NCI-H187 treated with DMSO at 0.1 percent for 48 hours (cell line): ENCODE results near the gene TTC31.

Experiments used
- DNase-seq: peaks from one replicate; lab custom pipeline; 2025; lab: John Stamatoyannopoulos, UW

TTC31 gene

DNA sequence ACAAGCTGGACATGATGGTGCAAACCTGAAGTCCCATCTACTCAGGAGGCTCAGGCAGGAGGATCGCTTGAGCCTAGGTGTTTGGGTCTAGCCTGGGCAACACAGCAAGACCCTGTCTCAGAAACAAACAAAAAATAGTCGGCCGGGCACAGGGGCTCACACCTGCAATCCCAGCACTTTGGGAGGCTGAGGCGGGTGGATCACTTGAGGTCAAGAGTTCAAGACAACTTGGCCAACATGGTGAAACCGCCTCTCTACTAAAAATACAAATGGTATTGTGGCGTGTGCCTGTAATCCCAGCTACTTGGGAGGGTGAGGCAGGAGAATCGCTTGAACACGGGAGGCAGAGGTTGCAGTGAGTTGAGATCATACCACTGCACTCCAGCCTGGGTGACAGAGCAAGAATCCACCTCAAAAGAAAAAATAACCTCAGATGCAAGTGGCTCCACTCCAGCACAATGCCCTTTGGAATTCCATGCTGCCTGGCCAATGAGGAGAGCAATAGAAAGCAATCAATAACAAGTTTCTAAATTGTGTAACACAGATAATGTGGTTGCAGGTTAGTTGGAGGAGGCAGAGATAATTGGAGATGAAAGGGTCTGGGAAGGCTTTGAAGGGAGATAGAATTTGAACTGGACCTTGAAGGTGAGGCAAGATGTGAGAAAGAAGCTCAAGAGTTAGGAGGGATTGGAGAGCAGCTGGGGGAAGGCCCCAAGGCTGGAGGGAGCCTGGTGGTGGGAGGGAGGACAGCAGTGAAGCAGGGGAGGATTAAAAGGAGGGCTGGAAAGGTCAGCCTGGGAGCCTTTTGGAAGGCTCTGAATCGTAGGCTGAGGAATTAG is 6.0 kb downstream of the TTC31 start:
- no peak for DNase-seq

DNA sequence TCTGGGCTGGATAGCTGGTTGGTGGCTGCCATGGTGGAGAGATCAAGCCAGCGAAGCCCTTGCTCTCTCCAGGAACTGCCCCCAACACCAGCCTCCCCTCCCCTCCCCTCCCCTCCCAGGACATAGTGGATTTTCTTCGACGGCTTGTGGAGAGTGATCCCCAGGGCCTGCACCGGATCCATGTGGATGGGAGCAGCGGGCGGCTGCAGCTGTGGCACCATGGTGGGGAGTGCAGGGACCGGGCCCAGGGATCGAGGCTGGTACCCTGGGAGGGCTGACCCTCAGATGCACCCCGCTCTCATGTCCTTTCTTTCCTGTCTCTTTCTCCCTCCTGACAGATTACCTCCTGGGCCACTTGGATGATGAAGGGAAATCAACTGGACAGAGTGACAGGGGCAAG is 7.0 kb downstream of the TTC31 start:
- DNase-seq, result no peak

DNA sequence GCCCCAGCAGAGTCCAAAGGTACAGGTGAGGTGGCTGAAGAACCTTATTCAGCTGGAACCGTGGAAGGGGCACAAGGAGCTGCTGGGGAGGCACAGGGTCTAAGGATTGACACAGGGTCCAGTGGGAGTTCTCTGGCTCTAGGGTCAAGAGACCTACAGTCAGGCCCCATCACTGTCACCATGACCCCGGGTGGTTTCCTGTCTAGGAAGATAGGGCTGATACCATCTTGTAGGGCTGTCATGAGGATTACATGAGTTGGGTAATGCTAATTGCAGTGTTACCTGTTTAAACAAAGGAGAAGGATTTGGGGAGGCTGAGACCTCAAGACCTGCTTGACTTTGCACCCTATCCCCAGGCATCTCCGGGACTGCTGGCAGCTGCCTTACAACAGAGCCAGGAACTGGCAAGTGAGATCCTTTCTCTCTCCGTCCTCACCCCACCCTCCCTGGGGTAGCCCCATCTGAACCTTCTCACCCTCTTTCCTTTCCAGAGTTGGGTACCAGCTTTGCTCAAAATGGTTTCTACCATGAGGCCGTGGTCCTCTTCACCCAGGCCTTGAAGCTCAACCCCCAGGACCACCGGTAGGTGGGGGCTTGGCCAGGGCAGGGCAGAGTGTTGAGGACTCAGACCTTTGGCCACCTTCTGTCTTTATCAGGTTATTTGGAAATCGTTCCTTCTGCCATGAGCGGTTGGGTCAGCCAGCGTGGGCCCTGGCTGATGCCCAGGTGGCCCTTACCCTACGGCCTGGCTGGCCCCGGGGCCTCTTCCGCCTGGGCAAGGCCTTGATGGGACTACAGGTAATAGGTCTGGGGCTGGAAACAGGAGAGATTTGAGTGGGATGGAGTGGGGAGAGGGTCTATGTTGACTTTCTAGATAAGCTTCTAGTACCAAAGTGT is 9.0 kb downstream of the TTC31 start:
- DNase-seq, result no peak

DNA sequence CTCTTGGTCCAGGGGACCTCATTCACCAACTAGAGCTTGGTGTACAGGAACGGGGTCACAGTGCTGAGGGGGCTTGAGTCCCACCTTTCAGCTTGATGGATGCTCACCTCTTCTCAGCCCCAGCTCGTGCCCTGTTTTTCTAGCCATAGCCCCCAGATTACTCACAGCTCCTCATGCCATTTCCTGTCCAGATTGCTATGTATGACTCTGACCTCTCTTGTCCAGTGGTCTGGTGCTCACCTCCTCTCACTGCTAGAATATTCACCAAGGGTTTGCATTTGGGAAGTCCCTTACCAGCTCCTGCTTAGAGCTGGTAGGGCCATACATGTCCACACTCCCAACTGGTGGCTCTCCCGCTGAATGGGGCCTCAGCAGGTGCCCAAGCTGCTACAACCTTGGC is 10.7 kb downstream of the TTC31 start:
- DNase-seq, result no peak

DNA sequence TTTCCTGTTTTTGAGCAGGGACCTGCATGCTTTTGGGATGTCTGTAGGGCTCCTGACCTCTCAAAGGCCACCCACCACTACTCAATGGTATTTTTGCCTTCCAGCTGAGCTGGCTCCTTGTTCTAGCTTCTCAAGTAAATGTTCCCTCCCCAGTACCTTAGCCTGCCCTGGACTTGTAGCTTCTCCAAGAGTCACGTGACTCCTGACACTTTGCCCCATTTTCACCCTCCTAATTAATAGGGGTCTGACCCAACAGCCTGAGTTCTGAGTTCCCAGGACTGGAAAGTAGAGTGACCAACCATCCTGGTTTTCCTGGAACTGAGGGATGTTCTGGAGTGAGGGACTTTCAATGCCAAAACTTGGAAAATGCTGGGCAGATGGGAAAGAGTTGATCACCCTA is 12.6 kb downstream of the TTC31 start:
- DNase-seq, result no peak

DNA sequence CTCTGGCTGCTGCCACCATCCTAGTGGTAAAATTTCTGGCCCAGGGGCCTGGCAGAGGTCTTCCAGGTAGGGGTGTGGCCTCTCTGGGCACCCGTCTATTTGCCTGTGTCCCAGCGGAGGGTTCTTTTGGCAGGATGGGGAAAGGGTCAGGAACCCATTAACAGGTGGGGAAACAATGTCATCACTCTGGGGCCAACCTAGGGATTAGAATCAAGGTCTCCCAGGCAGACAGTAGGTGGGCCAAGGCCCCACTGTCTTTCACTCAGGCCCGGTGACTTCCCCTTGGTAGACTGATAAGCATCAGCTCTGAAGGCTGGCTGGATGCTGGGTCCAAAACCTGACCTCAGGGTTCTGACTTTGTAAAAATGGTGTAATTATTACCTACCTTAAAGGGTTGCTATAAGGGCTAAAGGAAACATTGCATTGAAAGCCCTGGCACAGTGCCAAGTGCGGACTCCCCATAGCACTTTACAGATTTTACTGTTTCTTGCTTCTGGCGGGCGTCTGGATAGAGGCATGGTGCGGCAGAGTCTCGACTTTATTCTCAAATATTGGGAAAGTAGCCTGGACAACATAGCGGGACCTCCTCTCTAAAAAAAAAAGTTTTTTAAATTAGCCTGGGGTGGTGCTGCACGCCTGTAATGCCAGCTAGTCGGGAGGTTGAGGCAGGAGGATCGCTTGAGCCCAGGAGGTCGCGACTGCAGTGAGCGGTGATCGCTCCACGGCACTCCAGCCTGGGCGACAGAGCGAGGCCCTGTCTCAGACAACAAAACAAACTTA is 14.3 kb downstream of the TTC31 start:
- DNase-seq, result no peak

DNA sequence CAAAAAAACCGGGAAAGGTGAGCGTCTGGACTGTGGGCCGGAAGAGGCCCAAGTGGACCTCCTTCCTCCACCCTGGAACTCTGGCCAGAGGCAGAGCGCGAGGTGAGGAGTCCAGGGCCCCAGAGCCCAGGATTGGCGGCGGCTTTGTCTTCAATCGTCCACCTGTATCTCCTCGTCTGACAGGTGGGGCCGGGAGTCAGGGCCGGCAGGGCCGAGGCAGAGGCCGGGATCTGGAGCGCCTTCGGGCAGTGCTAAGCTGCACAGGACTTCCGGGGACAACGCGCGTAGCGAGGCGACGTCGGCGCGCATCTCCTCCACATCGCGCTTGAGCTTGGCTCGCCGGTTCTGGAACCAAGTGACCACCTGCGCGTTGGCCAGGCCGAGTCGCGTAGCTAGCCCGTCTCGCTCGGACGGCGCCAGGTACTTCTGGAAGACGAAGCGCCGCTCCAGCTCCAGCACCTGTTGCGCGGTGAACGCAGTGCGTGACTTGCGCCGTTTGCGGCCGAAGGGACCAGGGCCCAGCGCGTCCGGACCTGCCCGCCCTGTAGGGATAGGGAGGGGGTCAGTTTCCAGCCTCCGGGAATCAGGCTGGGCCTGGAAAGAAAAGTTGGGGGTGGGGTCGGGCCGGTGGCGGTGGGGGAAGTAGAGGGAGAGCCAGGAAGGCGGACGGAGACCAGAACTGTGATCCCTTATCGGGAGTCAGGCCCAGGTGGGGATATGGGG is 15.1 kb downstream of the TTC31 start:
- no peak for DNase-seq

DNA sequence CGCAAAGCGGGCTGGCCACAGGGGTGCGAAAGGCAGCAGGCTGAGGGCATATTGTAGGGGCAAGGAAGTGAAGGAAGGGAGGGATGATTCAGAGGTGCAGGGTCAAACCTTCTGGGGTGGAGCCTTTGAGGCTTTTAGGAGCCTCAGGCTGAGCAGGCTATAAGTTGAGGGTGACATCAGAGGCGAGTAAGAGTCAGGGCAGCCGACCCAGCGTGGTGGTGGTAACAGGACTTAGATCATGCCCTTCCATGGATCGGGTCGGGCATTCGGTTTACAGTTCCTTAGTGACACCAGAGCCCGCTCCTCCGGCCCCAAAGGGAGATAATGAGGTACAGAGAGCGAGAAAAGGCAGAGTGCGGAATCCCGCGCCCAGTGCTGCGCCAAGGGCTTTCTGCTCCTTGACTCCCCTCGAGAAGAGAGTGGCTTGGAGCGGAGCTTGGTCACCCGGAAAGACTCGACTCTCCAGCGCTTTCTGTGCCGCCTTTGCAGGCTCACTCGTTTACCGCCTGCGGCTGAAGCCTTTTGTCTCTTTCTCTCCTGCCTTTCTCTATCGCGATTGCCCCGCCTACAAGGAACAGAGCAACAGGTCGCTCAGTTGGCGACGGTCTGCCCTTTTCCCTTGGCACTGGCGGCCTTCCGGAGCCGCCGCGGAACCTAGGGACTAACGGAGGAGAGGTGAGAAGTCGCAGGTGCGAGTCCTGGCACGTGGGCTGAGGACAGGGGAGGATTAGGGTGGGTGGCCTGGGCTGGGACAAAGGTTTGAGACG is 15.8 kb downstream of the TTC31 start:
- no peak for DNase-seq

DNA sequence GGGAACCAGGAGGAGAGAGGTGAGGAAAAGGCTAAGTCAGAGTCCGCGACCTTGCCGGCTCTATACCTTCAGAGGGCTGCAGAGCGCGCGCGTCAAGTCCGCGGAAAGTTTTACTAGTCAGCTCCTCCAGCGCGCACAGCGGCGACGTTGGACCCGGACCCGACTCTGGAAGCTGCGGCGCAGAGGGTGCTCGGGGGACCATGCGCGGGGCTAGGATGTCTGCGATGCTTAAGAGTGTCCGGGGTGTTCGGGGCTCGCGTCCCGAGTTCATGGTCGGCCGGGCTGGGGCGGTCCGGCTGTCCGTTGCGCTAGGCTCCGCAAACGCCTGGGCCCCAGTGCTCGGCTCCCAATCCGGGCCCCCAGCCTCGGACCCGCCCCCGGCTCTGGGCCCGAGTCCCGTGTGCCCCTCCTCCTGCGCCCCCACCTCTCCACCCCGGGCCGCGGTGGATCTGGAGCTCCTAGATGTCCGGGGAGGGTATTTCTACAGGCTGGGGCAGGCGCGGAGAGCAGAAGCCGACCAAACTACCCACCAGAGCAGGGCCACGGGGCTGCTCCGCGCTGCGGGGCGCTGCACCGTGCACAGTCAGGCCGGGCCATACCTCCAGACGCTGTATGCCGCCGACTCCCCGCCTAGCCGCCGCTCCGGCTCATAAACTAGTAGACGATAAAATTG is 16.5 kb downstream of the TTC31 start, which contains the start of gene LBX2:
LBX2 (minus strand) TSS at position 337 of the 673 bp plus-strand sequence; CDS start at position 271, 66 bp downstream.
- DNase-seq, result no peak

DNA sequence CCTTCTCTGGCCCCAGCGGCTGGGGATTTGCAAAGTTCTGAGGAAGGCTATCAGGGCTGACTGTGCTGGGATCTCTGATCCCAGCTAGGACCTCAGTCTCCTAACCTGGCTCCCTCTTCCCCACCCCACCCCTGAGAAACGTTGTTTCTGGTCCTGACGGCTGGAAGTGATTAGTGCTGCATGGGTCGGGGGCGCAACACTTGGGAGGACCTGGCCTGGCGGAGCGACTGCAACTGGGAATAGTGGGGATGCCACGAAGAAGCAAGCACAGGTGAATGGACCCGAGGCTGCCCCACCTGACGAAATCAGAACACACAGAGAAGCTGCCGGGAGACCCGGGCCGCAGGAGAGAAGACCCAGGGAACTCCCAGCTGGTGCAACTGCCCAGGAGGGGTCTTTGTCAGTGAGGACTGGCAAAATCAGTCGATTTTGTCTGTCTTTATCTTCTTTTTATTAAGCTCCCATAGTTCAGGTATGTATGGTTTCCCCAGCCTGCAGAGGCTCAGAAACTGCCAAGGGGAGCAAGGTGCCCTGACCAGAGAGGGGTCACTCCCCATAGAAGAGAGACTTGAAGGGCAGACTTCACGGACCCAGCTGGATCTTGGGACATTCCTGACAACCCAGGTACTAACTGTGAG is 17.2 kb downstream of the TTC31 start:
- DNase-seq, result no peak

DNA sequence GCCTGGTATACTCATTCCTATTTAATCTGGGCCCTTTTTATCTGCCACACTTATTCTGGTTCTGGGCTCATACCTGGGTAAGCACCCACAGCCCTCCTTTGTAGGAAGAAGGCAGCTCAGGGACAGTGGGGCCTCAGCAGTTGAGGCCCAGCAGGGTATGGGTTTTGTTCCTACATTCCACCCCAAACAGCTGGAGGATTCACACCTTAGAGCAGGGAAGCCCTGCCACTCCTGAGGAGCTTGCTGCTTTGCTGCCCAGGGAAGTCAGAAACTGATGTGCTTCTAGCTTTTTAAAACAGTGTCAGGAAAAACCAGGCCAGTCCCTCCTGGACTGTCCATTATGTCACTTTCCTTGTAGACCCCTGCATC is 17.7 kb downstream of the TTC31 start:
- no peak for DNase-seq

DNA sequence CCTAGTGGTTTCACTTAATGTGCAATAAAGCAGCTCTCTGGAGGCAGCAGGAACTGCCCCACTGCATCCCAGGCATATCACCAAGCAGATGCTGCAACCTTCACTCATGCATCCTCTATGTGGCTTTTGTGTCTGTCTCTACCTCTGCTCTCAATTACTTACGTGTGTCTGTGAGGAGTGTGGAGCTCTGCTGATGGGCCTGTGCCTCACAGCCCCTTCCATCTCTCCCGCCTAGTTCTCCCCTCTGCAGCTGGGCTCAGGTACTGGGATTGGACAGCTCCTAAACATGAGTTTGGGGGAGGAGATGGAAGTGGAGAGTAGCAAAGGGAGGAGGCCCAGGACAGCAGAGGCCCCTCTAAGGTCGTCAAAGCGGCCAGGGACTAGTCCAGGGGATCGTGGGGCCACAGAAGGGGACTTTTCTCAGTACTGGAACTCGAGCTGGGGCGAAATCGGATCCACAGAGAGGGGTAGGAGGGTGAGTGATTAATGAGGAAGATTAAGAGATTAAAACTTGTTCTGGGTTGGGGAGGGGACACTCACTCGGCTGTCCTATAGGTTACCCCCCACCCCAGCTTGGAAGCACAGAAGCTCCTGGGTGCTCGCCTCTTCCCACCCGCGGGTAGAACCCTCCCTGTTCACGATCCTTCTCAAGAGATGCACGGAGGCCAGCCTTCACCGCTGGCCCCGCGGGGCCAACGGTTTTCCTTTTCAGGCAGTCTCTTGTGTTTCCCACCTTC is 18.6 kb downstream of the TTC31 start:
- DNase-seq, result no peak

DNA sequence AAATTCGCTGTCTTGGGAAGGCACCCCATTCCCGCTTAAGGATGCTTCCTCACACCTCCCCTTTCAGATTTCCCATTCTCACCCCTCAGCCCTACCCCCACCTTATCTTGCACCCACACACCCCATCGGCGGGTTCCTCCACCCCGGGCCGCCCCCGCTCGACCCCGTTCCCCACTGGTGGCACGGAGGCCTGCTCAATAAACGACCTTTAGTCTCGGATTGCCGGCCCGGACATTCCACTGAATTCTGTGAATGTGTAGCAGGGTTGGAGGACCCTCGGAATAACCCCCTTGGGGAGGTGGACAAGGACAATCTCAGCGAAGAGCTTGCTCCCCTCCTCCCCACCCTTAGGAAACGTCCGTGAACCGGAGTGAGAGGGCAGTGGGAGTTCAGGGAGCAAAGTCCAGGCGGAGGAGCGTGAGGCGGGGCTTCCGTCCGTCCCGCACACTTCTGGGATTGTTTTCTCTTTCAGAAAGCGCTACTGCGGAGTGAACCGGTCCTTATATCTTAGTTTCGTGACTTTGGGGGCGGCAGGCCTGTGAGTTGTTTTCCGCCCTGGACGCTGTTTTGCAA is 19.4 kb downstream of the TTC31 start:
- DNase-seq, result no peak

DNA sequence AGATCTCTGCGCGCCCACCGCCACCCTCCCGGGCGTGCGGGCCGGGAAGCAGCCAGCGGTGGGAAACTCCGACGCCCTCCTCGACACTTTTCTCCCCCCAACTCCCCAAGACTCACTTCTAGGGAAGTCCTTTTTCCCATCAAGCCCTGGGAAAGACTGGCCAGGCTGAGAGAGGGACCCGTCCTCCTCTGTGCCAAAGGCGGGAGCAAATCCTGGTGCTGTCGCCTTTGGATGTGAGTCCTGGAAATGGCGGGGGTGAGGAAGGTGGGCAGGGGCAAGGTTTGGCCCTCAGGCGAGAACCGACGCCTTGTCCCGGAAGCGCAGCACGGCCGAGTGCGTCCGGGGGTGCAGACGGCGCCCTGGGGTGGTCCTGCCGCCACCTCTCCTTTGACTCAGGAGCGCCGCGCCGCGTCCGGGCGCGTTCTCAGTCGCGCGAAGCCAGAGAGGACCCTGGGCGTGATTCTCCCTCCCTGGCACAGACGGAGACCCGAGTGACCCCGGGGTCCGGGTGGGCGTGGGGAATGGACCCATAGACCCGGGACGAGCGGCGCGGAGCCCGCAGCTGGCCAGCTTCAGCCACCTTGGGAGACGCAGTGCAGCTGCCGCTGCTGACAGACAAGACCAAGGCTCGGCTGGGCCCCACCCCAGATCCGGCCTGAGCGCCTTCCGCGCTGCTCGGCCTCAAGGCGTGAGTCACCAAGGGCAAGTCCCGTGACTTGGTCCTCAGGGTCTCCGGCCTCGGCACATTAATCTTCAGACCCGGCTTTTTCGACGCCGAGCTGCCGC is 20.0 kb downstream of the TTC31 start:
- no peak for DNase-seq

DNA sequence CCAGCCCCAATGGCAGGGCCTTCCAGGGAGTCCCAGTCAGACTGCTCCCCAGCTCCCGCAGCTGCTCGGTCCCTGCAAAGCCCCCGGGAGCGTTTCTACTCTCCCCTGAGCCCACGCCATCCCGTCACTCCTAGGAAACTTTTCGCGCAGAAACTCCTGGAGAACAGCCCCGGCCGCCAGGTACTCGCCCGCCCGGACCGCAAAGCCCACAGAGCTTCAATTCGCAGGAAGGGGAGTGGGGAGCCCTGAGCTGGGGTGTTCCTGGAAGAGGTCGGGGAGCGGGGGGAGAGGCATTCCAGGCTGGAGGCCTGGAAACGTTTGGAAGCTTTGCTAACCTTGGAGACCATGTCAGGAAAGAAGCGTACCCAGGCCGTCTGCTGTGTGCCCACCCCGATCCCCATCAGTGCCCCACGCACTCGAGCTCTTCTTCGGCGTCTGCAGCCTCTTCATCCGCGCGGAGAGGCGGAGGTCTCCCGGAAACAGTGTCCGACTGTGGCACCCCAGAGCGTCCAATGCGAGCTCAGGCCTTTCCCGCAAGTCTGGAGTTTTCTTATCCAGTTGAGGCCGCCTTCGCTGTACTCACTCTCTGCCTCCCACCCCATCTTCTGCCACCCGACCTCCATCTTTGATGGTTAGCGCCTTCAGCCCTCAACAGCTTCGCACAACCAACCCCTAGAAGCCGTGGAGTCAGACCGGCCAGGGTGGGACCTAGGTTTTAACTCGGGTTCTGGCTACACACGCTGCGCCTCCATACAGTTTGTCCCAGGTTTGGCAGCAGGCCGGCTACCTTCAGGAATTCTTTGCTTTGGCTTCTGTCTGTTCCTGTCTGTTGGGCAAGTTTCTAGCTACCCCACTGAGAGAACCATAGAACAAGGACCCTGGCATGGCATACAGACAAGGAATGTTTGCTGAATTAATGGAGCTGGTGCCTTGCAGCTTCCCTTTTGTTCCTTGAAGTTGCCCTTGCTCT is 20.9 kb downstream of the TTC31 start:
- no peak for DNase-seq

DNA sequence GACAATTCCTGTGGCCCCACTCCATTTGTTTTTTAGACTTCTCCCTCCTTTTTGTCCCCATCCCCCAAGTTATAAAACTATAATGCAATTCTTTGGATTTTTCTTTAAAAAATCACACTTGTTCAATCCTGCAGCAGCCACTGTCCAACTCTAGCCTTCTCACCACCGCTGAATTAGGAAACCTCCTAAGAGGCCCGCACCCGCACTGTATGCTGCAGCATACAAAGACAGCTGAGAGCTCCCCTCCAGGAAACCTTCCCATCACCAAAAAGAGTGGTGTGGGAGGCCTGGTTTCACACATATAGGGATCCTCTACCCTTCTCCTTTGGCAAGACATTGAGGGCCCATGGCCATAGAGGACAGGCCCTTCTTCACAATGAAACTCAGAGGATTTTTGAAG is 21.7 kb downstream of the TTC31 start:
- no peak for DNase-seq
